ENCODE results near the gene PRDX2. TPM values are rescaled to one million over a fixed set of nuclear protein-coding genes. Genes with fewer than 3 reads are reported as not detected.

PRDX2 gene
- total and polyA plus RNA-seq, 2 of the 4 experiments (the other 2 are of a cell fraction) = 371 to 378 TPM

GRCh38 chr19:12794196-12794941, 7.2 kb downstream of the PRDX2 start (continued):
- TF ChIP-seq USF2 (IDR thresholded peaks at IDR 0.05; ENCODE audit: low read depth, low read length) = no peak
